Measurements from ENCODE around the gene RBM25. TPM values are rescaled to one million over a fixed set of nuclear protein-coding genes. Genes with fewer than 3 reads are reported as not detected.
"Not testable (repeated sequence)": the region's sequence is repeated elsewhere in the genome, so short reads cannot be mapped to it uniquely, and the experiment has no call there.

Gene RBM25
- total RNA-seq, 1 donor from 2014 or later = 59.6 TPM

DNA sequence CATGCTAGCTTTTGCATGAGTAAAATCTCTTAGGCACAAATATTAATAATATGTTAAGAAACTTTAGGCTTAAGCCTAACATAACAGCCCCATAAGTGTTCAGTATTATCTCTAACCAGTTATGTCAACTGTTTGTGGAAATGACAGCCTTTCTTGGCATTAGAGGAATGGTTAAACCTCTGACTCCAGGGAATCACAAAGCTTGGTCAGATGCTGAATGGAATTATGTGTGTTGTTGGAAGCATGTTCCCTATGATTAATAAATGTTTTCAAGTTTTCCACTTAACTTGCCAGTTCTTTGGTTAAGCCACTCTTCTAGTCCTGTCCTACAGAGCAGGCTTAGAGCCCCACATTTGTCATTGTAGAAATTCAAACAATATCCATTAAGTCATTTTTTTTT lies 94.9 kb downstream of the RBM25 start:
- peak overlapping the region; percentile 44 to 66 for H3K27ac ChIP-seq
- peaks cover 41 to 66% of the 10 kb centered on the region in 2 donors for H3K36me3 ChIP-seq

DNA sequence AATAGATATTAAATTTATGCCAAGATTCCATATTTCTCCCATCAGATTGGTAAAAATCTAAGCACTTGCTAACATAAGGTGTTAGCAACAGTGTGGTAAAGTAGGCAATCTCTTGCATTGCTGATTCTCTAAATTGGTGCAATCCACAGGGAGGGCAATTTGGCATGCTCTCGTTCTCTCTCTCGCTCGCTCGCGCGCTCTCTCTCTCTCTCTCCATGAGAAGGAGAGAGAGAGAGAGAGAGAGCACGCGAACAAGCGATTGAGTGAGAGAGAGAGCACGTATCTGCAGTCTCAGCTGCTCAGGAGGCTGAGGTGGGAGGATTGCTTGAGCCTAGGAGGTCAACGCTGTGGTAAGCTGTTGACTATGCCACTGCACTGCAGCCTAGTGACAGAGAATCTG lies 103.9 kb downstream of the RBM25 start:
- intact Hi-C loops (cut with DNase I) = no loop called here
- TF ChIP-seq, protein P1, sequence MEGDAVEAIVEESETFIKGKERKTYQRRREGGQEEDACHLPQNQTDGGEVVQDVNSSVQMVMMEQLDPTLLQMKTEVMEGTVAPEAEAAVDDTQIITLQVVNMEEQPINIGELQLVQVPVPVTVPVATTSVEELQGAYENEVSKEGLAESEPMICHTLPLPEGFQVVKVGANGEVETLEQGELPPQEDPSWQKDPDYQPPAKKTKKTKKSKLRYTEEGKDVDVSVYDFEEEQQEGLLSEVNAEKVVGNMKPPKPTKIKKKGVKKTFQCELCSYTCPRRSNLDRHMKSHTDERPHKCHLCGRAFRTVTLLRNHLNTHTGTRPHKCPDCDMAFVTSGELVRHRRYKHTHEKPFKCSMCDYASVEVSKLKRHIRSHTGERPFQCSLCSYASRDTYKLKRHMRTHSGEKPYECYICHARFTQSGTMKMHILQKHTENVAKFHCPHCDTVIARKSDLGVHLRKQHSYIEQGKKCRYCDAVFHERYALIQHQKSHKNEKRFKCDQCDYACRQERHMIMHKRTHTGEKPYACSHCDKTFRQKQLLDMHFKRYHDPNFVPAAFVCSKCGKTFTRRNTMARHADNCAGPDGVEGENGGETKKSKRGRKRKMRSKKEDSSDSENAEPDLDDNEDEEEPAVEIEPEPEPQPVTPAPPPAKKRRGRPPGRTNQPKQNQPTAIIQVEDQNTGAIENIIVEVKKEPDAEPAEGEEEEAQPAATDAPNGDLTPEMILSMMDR (IDR thresholded peaks at IDR 0.05) = no peak

More for the DNA sequence above, 94.9 kb downstream of the RBM25 start:
- Histone ChIP-seq H3K4me3 (no peak overlapping the region), H3K9me3 (no peaks in the 10 kb centered on the region), H3K4me1 (peaks cover 0 to 5% of the 10 kb centered on the region in 2 donors), H3K27me3 (no peaks in the 10 kb centered on the region)
- intact Hi-C loops (cut with DNase I) = no loop called here
- DNase-seq (ENCODE audit: low spot score in 2 of 2) = no peak
- TF ChIP-seq, protein P1 (IDR thresholded peaks at IDR 0.05) = no peak

DNA sequence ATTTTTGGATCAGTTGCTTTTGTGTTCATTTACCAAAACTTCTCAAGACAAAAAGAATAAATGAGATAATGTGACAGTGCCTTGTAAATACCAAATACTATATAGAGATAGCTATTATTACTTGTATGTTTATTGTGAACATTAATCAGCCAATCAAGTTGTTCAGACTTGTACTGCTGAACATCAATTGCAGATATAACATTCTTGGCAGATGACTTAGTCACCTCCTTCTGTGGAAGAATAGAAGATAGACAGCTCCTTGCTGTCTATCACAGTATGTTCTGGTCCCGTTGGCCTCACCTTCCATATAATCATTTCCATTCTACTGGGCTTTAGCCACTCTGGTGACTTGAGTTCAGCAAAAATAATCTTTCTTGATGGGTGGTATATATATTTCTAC lies 108.1 kb downstream of the RBM25 start:
- Histone ChIP-seq H3K4me3 (no peak overlapping the region), H3K36me3 (peaks cover 32 to 57% of the 10 kb centered on the region in 2 donors), H3K27ac (no peak overlapping the region), H3K4me1 (no peaks in the 10 kb centered on the region), H3K9me3 (no peaks in the 10 kb centered on the region), H3K27me3 (no peaks in the 10 kb centered on the region)
- TF ChIP-seq, protein P1 (IDR thresholded peaks at IDR 0.05) = no peak
- intact Hi-C loops (cut with DNase I) = no loop called here
- no peak for DNase-seq (ENCODE audit: low spot score in 2 of 2)

More for the DNA sequence above, 103.9 kb downstream of the RBM25 start:
- H3K27me3 ChIP-seq = no peaks in the 10 kb centered on the region
- no peak for DNase-seq (ENCODE audit: low spot score in 2 of 2)
- H3K4me3 ChIP-seq = no peak overlapping the region
- H3K36me3 ChIP-seq = peaks cover 35 to 61% of the 10 kb centered on the region in 2 donors
- H3K4me1 ChIP-seq = no peaks in the 10 kb centered on the region
- H3K9me3 ChIP-seq = no peaks in the 10 kb centered on the region
- H3K27ac ChIP-seq = no peak overlapping the region

DNA sequence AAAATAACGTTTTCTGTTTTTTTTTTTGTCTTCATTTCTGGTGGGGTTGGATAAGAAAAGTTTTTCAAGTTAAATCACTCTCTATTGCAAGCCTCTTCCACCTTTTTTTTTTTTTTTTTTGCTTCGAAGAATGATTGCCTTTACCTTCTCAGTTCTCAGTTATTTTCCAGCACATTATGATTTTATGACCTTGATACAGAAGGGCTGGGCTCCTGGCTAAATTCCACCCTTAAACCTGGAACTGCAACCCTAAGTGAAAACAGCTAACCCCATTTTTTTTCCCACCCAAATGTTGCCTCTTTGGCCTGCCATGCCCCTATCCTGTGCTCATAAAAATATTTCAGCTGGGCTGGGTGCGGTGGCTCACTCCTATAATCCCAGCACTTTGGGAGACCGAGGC lies 109.4 kb downstream of the RBM25 start:
- H3K27me3 ChIP-seq = no peaks in the 10 kb centered on the region
- no peaks in the 10 kb centered on the region for H3K4me1 ChIP-seq
- no peak overlapping the region for H3K27ac ChIP-seq
- peaks cover 31 to 67% of the 10 kb centered on the region in 2 donors for H3K36me3 ChIP-seq
- TF ChIP-seq, protein P1 (IDR thresholded peaks at IDR 0.05) = no peak
- intact Hi-C loops (cut with DNase I) = no loop called here
- H3K4me3 ChIP-seq = no peak overlapping the region
- no peak for DNase-seq (ENCODE audit: low spot score in 2 of 2)
- H3K9me3 ChIP-seq = no peaks in the 10 kb centered on the region

DNA sequence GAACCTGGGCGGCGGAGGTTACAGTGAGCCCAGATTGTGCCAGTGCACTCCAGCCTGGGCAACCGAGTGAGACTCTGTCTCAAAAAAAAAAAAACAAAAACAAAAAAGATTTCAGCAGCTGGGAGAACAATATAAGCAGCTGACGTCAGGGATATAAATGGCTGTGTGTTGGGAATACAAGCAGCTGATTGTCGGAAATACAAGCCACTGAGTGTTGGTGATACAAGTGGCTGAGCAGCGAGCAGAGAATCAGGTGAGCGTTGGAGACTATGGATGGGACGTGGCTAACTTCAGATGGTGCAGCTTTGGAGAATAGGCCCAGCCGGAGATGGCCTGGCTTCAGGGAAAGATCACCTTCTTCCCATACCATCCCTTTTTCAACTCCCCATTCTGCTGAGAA lies 109.9 kb downstream of the RBM25 start:
- Histone ChIP-seq H3K4me1 (no peaks in the 10 kb centered on the region), H3K36me3 (peaks cover 31 to 67% of the 10 kb centered on the region in 2 donors), H3K4me3 (no peak overlapping the region), H3K27me3 (no peaks in the 10 kb centered on the region), H3K9me3 (no peaks in the 10 kb centered on the region), H3K27ac (no peak overlapping the region)
- TF ChIP-seq, protein P1 (IDR thresholded peaks at IDR 0.05) = no peak
- DNase-seq (ENCODE audit: low spot score in 2 of 2) = no peak
- intact Hi-C loops (cut with DNase I) = no loop called here

DNA sequence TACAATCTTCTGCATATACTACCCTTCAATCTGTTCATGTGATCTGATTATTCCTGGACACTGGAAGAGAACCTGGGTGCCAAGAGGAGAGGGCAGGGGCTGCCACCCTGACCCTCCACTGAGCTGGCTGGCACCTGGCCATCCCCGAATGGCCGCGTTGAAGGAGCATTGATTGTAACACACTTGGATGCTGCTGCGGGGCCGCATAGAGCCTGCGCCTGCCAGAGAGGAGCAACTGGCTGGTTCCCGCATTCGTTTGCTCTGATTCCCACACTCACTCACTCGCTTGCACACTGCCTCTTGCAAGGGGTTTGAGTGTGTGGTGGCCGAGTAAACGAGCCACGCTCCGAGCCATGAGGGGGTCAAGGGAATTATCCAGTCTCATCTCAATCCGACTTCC lies 110.4 kb downstream of the RBM25 start:
- H3K27ac ChIP-seq = no peak overlapping the region

DNA sequence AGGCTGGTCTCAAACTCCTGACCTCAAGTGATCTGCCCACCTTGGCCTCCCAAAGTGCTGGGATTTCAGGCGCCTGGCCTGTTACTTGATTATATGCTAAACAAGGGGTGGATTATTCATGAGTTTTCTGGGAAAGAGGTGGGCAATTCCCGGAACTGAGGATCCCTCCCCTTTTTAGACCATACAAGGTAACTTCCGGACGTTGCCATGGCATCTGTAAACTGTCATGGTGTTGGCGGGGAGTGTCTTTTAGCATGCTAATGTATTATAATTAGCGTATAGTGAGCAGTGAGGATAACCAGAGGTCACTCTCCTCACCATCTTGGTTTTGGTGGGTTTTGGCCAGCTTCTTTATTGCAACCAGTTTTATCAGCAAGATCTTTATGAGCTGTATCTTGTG lies 111.5 kb downstream of the RBM25 start:
- DNase-seq (ENCODE audit: low spot score in 2 of 2); H3K4me1 ChIP-seq; H3K9me3 ChIP-seq; H3K27me3 ChIP-seq; H3K4me3 ChIP-seq; intact Hi-C loops (cut with DNase I); H3K27ac ChIP-seq: not testable (repeated sequence)
- H3K36me3 ChIP-seq = peaks cover 46 to 78% of the 10 kb centered on the region in 2 donors

More for the DNA sequence above, 110.4 kb downstream of the RBM25 start:
- DNase-seq (ENCODE audit: low spot score in 2 of 2) = no peak
- Histone ChIP-seq H3K4me1 (no peaks in the 10 kb centered on the region), H3K36me3 (peaks cover 35 to 69% of the 10 kb centered on the region in 2 donors), H3K9me3 (no peaks in the 10 kb centered on the region), H3K4me3 (no peak overlapping the region), H3K27me3 (no peaks in the 10 kb centered on the region)
- intact Hi-C loops (cut with DNase I) = no loop called here
- TF ChIP-seq, protein P1 (IDR thresholded peaks at IDR 0.05) = no peak

All from ascending aorta (tissue), 2 donors.